HPDE6-E6E7 (cell line): Measurements from ENCODE around the gene COL6A1.

Source experiments
- DNase-seq: peaks from one replicate; pipeline ENCODE4 v3.0.0; 2011; ENCODE audit warnings: missing footprints; ENCODE audit errors: extremely low spot score

The COL6A1 gene

GRCh38 chr21:45981151-45982091 is at the start of gene COL6A1:
Gene COL6A1, plus strand, starts transcription at chr21:45981770. Its CDS starts 81 bp downstream, at chr21:45981851.
- no peak for DNase-seq

- no peak for DNase-seq
Observed at GRCh38 chr21:45932922-45933502, 48.6 kb upstream of the COL6A1 start.

- DNase-seq = no peak
Observed at GRCh38 chr21:45934085-45934484, 47.5 kb upstream of the COL6A1 start.

- DNase-seq = no peak
Observed at GRCh38 chr21:45934554-45934953, 47.0 kb upstream of the COL6A1 start.

- DNase-seq = no peak
Observed at GRCh38 chr21:45935628-45936027, 45.9 kb upstream of the COL6A1 start.

GRCh38 chr21:45937721-45938452 is 43.7 kb upstream of the COL6A1 start:
- DNase-seq = no peak

GRCh38 chr21:45938453-45938755 is 43.2 kb upstream of the COL6A1 start:
- DNase-seq = no peak

GRCh38 chr21:45938811-45939520 is 42.6 kb upstream of the COL6A1 start:
- DNase-seq = no peak

GRCh38 chr21:45939521-45940045 is 42.0 kb upstream of the COL6A1 start:
- no peak for DNase-seq

GRCh38 chr21:45940091-45940490 is 41.5 kb upstream of the COL6A1 start:
- no peak for DNase-seq

GRCh38 chr21:45940621-45941337 is 40.8 kb upstream of the COL6A1 start:
- no peak for DNase-seq

- DNase-seq = no peak
Observed at GRCh38 chr21:45941338-45941710, 40.2 kb upstream of the COL6A1 start.

GRCh38 chr21:45941717-45942546 is 39.6 kb upstream of the COL6A1 start:
- DNase-seq = no peak

- no peak for DNase-seq
Observed at GRCh38 chr21:45942755-45943629, 38.6 kb upstream of the COL6A1 start.

GRCh38 chr21:45943630-45944540 is 37.7 kb upstream of the COL6A1 start:
- DNase-seq = no peak

- no peak for DNase-seq
Observed at GRCh38 chr21:45944601-45945000, 37.0 kb upstream of the COL6A1 start.

- DNase-seq = no peak
Observed at GRCh38 chr21:45945066-45945867, 36.3 kb upstream of the COL6A1 start.
